Fibroblast of gingiva (primary cell): ENCODE results near the gene SLC4A3.
A peak's percentile ranks its signal among the peaks of the same experiment; 100 is the strongest.

Experiments
- DNase-seq: peaks from one replicate; pipeline ENCODE4 v3.0.0-alpha.2; 2011; ENCODE audit warnings: low read depth

SLC4A3 gene

GRCh38 chr2:219627103-219628100 lies at the start of gene SLC4A3:
Gene SLC4A3 (plus strand): TSS chr2:219627630. CDS start chr2:219627993, 363 bp downstream.
- peak; percentile 12 for DNase-seq

- DNase-seq, result peak; percentile 66
These were observed 48.4 kb upstream of the SLC4A3 start for GRCh38 chr2:219578811-219579613.

GRCh38 chr2:219581346-219581745 lies 46.1 kb upstream of the SLC4A3 start:
- no peak for DNase-seq

- no peak for DNase-seq
These were observed 36.3 kb upstream of the SLC4A3 start for GRCh38 chr2:219591091-219591490.

GRCh38 chr2:219592736-219593135 lies 34.7 kb upstream of the SLC4A3 start:
- DNase-seq, result no peak

- no peak for DNase-seq
These were observed 34.3 kb upstream of the SLC4A3 start for GRCh38 chr2:219593154-219593553.

GRCh38 chr2:219595256-219595655 lies 32.2 kb upstream of the SLC4A3 start:
- DNase-seq, result no peak

GRCh38 chr2:219596954-219597551 lies 30.4 kb upstream of the SLC4A3 start:
- no peak for DNase-seq

GRCh38 chr2:219597552-219598307 lies 29.7 kb upstream of the SLC4A3 start, which contains the start of gene STK11IP:
Gene STK11IP (plus strand): TSS chr2:219597857. CDS start chr2:219598120, 263 bp downstream.
- peak; percentile 97 for DNase-seq

- DNase-seq, result no peak
These were observed 28.9 kb upstream of the SLC4A3 start for GRCh38 chr2:219598308-219599078.

GRCh38 chr2:219603771-219604170 lies 23.7 kb upstream of the SLC4A3 start:
- no peak for DNase-seq

- no peak for DNase-seq
These were observed 21.8 kb upstream of the SLC4A3 start for GRCh38 chr2:219605607-219605954.

- no peak for DNase-seq
These were observed 19.5 kb upstream of the SLC4A3 start for GRCh38 chr2:219607931-219608330.

GRCh38 chr2:219608399-219608964 lies 18.9 kb upstream of the SLC4A3 start:
- DNase-seq, result no peak

- DNase-seq, result no peak
These were observed 18.2 kb upstream of the SLC4A3 start for GRCh38 chr2:219609149-219609750.

GRCh38 chr2:219611306-219611705 lies 16.1 kb upstream of the SLC4A3 start:
- DNase-seq, result no peak

GRCh38 chr2:219611866-219612576 lies 15.4 kb upstream of the SLC4A3 start:
- no peak for DNase-seq

GRCh38 chr2:219612577-219613286 lies 14.7 kb upstream of the SLC4A3 start:
- DNase-seq, result no peak
